Stimulated activated naive CD4-positive, alpha-beta T cell (primary cell): Measurements from ENCODE around the gene ADGB.
"Not testable (repeated sequence)": the region's sequence is repeated elsewhere in the genome, so short reads cannot be mapped to it uniquely, and the experiment has no call there.

Source experiments
- DNase-seq, 6 experiments: peaks; one replicate each; lab custom pipeline; 2025; lab: John Stamatoyannopoulos, UW

Gene ADGB

DNA sequence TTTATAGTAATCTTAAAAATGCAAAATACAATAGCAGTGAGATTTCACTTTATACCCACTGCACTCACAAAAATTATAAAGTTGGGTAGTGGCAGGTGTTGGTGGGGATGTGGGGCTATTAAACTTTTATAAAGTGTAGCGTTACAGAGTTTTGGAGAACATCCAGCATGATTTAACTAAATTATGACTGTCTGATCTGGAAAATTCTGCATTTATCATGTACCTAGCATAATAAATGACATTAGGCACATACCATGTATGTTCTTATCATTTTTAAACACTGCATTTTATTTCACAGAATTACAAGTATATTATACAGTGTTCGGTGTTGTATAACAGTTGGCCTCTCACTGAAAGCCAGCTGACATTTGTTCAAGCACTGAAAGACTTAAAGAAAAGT is 169.9 kb downstream of the ADGB start:
- no peak for DNase-seq

DNA sequence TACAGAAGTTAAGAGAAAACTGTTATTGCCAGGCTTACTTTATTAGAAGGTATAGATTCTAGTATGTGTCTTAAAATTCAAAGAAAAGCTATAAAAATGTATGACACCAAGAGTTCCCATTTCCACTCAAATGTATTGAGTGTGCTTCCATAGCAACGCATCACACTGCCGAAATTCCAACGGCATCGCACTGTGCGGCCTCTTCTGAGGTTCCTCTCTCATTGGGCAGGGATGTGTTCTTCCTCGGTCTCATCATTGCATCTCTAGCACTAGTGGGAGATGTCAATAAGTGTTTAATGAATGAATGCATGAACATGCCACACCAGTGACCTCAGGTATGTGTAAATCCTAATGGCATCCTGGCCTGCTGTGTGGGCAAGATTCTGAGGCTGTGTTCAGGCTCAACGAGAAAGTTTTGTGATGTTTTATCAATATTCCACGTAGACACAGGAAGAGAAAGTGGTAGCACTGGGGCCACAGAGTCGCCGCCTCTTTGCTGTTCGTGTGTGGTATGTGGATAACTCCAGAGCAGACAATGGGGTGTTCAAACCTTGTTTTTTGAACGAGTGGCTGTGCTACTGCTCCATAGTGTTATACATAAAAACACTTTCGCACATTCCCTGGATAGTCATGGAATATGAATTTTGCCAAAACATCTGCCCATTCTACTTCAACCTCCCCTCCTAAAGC is 171.6 kb downstream of the ADGB start:
- peak in 1 of 6 experiments; percentile 0 for DNase-seq

DNA sequence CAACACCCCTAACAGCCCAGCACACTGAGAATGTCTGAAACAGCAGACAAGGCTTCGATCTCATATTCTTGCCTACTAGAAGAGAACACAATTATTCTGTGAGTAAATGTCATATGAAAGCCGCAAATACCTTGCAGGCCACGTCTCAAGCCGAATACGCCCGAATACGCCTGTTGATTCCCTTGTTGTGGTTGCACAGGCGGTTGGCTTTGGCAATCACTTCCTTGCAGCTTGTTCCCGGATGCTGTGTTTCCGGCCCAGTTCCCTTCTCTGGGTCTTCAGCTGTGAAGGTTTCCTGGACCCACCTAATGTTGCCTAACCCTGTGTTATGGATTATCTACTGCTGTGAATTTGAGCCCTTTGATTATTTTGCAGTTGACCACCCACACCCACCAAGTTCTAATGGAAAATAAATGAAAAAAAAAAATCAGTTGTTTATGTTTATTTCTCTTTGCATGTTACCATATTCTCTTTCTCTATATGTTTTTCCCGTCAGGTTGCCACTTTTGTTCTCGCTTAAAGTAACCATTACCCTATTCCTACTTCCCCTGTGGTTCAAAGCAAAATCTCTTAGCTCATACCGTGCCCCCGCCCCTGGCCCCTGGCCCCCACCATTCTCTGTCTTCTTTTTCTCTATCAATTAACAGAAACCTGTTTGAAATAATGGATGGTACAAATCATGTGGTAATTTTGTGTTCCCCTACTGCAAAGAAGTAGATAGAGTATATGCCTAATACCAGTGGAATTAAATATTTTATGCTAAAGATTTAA is 172.4 kb downstream of the ADGB start:
- DNase-seq: peak; percentile 7 to 71 (median 46)

DNA sequence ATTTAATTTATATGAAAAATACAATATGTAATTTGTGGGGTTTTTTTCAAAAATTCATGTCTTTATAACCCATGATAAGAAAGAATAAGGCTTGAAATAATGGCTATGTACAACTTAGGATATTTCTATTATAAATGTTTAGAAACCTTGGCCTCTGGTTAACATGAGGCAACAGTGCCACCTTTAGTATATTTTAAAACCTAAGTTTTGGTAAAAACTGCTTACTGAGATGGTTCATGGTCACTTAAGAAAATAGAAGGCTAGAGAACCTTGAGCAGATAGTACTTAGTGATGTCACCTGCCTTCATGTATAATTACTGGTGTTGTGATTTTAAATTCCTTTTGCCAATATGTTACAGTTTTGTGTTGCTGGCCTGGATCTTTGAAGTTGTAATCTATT is 176.4 kb downstream of the ADGB start:
- DNase-seq: peak in 1 of 6 experiments; percentile 7

DNA sequence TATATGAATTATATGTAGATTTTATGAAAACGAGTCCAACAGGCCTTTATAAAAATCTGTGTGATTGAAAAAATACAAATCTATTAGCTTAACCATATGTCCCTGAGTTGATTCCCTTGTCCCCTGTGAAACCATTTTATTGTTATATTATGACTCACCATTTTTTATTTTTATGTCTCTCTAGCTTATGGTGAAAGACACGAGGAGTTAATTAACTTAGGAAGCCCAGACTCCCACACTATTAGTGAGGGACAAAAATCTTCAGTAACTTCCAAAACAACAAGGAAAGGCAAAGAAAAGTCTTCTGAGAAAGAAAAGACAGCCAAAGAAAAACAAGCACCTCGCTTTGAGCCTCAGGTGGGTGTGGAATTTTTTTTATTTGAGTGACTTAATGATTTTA is 183.1 kb downstream of the ADGB start:
- no peak for DNase-seq

DNA sequence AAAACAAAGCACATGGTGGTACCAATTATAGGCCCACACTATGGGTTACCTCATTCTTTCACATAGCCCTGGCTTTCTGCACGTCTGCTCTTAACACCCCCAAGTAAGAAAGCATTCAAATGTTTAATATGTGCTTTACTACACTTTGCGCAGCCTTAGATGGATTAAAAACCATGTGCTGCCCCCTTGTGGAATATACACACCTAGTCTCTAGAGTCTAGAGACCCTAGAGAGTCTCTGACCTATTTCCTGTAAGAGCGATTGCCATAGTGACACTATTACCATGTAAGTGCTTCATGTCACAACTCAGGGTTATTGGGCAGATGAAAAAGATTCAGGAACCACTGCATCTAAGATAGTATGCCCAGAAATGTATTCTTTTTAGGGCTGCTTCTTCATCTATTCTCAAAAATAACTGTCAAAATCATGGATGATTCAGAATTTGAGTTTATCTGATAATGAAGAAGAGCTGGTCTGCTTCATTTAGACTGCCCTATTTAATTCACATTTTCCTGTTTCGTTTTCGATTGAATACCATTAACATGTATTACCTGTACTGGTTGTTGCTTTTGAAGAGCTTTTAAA is 186.3 kb downstream of the ADGB start:
- peak in 4 of 6 experiments; percentile 1 to 38 (median 20) for DNase-seq

DNA sequence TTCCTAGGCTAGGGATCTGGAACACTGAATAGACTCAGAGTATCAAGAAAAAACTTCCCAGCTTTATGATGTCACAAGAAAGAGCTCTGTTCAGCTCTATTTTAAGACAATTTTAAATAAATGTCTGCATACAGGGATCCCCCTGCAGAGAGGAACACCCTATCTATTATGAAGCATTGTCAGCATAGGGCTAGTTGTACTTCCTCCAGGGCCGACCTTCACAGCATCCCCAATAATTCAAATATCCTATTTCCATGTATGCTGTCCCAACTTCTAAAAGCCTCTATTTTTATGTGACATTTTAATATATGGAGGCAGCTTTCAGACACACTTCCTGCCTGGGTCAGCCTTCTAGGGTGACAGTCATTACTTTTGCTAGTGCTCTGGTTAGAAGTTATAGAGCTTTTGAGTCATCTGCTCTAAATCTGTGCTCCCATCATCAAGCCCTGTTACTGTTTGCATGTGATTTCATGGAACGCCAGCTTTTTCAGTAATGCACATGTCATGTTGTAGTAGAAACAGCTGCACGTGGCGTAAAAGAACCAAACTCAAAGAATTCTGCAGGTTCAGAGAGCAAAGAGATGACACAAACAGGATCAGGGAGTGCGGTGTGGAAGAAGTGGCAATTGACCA is 189.2 kb downstream of the ADGB start:
- DNase-seq: no peak

DNA sequence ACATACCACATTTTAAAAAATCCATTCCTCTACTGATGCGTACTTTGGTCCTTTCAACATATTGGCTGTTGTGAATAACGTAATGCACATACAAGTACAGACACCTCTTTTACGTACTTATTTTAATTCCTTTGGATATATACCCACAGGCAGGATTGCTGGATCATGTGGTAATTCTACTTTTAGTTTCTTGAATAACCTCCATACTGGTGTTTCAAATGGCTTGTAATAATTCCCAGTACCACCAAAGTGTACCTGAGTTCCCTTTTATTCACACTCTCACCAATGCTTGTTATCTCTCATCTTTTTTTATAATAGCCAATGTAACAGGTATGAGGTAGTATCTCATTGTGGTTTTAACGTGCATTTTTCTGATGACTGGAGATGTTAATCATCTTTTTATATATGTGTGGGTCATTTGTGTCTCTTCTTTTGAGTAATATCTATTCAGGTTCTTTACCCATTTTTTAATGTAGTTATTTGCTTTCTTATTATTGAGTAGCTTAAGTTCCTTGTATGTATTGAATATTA is 191.9 kb downstream of the ADGB start:
- DNase-seq: no peak

DNA sequence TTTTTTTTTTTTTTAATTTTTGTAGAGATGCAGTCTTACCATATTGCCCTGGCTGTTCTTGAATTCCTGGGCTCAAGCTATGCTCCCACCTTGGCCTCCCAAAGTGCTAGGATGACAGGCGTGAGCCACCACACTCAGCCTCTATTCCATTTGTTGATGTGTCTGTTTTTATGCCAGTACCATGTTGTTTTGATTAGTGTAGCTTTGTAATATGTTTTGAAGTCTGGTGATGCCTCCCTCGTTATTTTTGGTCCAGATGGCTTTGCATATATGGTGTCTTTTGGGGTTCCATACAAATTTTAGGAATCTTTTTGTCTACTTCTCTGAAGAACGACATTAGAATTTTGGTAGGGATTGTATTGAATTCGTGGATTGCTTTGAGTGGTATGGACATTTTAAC is 193.2 kb downstream of the ADGB start:
- no peak for DNase-seq

DNA sequence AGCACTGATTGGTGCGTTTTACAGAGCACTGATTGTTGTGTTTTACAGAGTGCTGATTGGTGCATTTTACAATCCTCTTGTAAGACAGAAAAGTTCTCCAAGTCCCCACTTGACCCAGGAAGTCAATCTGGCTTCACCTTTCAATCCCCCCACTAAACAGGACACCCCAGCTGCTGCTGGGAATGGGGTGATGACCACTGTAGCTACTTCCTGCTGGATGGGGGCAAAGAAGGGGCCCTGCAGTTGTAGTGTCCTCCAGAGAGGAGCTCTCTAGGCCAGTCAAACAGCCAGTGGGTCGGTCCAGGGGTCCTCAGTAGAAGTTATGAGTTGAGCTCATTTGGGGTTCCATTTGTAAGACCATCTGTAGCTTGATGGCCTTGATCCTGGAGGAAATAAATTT is 194.4 kb downstream of the ADGB start:
- DNase-seq: not testable (repeated sequence)

DNA sequence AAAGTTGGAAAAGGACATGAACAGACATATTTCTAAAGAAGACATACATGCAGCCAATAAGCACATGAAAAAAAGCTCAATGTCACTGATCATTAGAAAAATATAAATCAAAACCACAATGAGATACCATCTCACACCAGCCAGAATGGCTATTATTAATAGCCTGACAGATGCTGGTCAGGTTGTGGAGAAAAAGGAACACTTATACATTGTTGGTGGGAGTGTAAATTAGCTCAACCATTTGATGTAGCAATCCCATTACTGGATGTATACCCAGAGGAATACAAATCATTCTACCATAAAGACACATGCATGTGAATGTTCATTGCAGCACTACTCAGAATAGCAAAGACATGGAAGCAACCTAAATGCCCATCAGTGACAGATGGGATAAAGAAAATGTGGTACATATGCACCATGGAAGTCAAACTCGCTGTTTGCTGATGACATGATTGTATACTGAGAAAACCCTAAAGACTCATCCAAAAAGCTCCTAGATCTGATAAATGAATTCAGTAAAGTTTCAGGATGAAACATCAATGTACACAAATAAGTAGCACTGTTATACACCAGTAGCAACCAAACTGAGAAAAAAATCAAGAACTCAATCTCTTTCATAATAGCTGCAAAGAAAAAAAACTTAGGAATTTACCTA is 196.8 kb downstream of the ADGB start:
- no peak for DNase-seq

DNA sequence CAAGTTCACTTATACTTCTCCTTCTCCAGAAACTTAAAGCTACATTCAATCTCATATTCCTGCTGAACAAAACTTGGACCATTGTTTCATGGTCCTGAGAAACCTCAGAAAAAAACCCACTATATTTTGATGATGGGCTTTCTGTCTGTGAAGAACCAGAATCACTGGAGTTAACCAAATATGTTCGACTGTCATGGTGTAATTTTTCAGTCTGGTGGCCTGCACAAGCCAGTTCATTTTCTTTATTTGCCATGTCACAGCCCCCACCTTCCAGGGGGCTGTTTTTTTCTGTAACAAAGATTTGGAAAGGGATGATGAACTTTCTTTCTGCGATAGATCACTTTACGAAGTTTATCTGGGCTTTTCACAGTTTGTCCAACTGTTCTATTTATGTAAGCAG is 204.4 kb downstream of the ADGB start:
- DNase-seq: not testable (repeated sequence)

DNA sequence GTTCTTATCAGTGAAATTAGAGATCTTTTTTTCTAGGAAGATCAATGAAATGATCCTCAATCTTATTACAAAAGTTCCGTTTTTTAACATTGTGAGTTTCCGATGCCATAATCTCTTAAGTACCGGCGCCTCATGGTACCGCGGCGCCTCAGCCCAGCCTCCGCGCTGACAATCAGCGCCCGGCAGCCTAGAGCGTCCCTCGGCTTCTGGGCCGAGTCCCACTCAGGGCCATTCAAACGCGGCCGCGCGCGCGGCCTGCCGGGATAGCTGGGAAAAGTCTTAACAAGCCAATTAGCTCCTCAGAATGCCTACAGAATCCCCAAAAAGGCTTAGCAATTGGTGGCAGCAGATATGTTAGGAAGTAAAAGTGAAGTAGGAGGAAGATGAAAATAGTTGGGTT is 204.8 kb downstream of the ADGB start:
- no peak for DNase-seq

DNA sequence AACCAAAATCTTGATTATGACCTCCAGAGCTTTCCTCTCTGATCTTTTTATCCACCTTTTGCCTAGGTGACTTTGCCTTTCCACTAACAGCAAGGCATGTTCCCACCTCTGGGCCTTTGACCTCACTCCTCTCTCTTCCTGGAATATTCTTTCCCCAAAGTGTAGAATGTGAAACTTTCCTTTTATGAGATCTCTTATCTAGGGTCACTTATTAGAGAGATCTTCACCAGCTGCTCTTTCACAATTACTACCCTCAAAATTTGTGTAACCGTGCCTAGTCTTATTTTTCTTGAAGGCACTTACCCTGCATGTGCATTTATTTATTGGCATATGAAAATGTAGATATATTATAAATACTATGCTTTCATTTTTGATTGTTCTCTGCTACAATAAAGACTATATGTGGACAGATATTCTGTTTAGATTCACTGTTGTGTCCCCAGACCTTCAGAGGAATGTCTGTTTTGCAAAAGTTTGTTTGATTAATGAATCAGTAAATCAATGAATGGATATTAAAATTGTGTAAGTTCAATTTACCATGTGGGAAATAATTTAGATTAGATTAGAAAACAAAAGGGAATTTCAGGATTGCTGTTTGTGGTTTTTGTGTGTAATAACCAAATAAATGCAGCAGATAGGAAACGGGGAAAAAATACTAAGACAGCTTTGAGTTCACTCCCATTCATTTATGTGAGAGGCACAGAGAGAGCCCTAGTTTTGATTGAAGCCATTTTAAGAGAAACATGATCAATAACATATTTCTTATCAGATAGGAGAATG is 207.0 kb downstream of the ADGB start:
- no peak for DNase-seq

DNA sequence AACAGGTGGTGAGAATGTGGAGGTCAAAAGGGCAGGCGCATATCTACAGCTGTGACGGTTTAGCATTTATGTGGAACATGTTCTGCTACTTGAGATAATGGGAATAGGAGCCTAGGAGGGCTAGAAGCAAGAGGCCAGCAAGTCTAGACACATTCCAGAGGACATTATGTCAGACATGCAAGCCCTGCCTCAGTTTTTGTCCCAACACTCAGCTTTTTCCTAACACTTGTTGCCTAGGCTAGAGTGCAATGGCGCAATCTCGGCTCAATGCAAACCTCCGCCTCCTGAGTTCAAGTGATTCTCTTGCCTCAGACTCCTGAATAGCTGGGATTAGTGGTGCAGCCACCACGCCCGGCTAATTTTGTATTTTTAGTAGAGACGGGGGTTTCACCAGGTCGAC is 210.2 kb downstream of the ADGB start:
- not testable (repeated sequence) for DNase-seq

DNA sequence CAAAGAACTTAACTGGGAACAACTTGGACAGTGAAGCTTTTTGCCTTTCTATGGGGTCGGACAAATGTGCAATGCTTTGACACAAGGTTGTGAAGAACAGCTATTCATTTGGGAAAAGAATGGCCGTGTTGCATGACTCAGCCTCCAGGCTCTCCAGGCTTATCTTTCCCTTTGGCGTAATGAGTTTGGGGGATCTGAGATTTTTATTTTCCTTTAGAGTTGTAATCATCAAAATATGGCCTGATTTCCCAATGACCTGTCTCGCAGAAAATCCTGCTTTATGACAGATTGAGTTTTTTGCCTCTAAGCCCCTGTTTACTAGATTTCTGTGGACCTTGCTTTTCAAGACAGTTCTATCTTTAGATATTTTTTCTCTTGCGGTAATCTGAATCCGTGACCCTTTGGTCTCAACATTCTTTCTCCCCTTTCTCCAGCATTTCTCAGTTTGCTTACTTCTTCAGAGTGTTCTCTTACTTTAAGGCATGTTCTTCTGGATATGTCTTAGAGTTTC is 214.1 kb downstream of the ADGB start:
- DNase-seq: not testable (repeated sequence)

DNA sequence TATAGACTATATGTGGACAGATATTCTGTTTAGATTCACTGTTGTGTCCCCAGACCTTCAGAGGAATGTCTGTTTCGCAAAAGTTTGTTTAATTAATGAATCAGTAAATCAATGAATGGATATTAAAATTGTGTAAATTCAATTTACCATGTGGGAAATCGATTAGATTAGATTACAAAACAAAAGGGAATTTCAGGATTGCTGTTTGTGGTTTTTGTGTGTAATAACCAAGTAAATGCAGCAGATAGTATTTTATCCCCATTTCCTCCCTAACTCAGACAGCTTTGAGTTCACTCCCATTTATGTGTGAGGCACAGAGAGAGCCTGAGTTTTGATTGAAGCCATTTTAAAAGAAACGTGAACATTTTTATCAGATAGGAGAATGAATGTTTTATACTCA is 214.8 kb downstream of the ADGB start:
- DNase-seq: no peak

DNA sequence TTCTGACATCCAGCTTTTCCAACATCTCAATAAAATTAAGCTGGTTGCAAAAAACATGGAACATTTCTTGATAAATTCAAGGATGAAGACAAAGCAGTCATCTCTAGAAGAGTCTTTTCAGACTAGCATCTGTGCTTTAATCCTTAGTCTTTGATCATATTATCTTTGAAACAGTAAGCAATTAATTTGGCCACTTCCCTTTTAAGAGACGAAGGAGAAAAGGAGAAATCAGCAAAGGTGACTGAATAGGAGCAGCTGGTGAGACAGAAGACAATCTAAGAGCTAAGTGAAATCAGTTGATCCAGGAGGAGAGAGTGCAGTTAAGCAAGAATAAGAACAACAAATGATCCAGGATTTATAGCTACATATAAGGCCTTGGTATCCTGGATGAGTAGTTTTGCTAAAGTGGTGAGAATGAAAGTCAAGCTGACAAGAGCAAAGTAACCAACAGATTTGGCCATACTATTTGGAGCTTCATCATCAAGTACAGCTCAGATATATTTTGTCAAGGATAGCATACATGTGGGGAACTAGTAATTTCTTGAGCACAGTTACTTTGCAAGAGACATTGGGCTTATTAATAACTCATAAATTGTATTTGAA is 215.5 kb downstream of the ADGB start:
- DNase-seq: no peak

DNA sequence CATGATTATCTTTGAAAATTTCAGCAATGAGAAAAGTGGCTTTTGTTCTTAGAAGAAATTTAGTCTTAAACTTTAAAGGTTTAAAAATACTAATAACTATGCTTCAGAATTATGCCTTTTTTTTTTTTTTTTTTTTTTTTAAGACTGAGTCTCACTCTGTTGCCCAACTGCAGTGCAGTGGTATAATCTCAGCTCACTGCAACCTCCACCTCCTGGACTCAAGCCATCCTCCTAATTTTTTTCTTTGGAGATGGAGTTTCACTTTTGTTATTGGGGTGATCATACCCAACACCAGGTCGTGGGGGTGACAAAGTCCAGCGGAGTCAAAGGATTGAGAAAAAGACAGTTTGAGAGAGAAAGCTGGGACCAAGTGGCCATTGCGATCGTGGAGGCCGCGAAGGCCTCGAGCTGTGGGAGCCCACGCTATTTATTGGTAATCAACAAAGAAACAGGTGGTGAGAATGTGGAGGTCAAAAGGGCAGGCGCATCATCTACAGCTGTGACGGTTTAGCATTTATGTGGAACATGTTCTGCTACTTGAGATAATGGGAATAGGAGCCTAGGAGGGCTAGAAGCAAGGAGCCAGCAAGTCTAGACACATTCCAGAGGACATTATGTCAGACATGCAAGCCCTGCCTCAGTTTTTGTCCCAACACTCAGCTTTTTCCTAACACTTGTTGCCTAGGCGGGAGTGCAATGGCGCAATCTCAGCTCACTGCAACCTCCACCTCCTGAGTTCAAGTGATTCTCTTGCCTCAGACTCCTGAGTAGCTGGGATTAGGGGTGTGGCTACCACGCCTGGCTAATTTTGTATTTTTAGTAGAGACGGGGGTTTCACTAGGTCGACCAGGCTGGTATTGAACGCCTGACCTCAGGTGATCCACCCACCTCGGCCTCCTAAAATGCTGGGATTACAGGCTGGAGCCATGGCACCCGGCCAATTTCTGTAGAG is 217.0 kb downstream of the ADGB start:
- not testable (repeated sequence) for DNase-seq
